OCI-LY7 (cell line): ENCODE results near the gene EPHA1.

Experiments
- EZH2phosphoT487 ChIP-seq: fragments of 200-600 bp; sonication (generic); IDR thresholded peaks from 2 replicates; pipeline ENCODE4 v1.6.1; 2018; ENCODE audit warnings: low read depth, borderline replicate concordance, mild to moderate bottlenecking, mixed run types, antibody characterized with exemption, low read length, moderate library complexity, mixed read lengths
- TF ChIP-seq, protein P1 (sequence below): fragments of 200-600 bp; sonication (generic); conservative IDR thresholded peaks from 2 replicates; pipeline ENCODE4 v1.5.1; 2014; ENCODE audit warnings: mild to moderate bottlenecking, antibody characterized with exemption, low read length, moderate library complexity, mixed read lengths

DNA sequence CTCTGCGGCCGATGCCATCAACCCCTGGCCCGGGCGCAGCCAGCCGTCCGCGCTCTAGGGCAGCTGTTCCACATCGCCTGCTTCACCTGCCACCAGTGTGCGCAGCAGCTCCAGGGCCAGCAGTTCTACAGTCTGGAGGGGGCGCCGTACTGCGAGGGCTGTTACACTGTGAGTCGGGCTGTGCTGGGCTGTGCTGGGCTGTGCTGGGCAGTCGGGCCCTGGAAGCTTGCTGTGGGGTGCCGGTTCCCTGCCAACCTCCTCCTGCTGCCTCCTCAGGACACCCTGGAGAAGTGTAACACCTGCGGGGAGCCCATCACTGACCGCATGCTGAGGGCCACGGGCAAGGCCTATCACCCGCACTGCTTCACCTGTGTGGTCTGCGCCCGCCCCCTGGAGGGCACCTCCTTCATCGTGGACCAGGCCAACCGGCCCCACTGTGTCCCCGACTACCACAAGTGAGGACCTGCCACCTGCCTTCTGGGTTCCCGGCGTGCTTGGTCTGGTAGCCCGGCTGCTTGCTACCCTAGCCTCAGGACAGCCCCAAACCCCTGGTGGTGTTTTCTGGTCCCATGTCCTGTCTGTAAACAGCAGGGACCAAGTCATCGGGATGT, 20.1 kb downstream of the EPHA1 start:
- TF ChIP-seq, protein P1, sequence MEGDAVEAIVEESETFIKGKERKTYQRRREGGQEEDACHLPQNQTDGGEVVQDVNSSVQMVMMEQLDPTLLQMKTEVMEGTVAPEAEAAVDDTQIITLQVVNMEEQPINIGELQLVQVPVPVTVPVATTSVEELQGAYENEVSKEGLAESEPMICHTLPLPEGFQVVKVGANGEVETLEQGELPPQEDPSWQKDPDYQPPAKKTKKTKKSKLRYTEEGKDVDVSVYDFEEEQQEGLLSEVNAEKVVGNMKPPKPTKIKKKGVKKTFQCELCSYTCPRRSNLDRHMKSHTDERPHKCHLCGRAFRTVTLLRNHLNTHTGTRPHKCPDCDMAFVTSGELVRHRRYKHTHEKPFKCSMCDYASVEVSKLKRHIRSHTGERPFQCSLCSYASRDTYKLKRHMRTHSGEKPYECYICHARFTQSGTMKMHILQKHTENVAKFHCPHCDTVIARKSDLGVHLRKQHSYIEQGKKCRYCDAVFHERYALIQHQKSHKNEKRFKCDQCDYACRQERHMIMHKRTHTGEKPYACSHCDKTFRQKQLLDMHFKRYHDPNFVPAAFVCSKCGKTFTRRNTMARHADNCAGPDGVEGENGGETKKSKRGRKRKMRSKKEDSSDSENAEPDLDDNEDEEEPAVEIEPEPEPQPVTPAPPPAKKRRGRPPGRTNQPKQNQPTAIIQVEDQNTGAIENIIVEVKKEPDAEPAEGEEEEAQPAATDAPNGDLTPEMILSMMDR = no peak
- no peak for TF ChIP-seq EZH2phosphoT487
